Measurements from ENCODE around the gene CUL7. TPM values are rescaled to one million over a fixed set of nuclear protein-coding genes. Genes with fewer than 3 reads are reported as not detected.

Gene CUL7
- total RNA-seq, 4 donors from 2014 or later: 10.9 to 16.6 (median 13.5) TPM

DNA sequence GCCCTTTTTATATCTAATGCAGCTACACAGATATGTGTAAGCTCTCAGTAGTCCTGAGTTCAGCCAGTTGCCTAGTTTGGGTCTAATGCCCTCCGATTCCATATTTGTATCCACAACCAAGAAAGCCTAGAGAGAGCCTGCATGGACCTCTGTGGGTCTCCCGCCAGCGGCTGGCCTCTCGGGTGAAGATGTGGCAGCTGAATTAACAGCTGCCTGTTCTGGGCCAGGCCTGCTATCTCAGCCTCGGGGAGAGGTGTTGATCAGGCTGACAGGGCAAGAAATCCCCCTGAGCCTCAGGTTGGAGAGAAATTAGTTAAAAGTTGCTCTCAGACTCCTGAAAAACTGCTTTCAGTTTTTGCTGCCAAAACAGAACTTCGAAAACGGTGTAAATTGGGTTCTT lies 42.3 kb upstream of the CUL7 start:
- no peak overlapping the region for H3K27ac ChIP-seq
- H3K36me3 ChIP-seq: no peaks in the 10 kb centered on the region
- TF ChIP-seq, protein P1, sequence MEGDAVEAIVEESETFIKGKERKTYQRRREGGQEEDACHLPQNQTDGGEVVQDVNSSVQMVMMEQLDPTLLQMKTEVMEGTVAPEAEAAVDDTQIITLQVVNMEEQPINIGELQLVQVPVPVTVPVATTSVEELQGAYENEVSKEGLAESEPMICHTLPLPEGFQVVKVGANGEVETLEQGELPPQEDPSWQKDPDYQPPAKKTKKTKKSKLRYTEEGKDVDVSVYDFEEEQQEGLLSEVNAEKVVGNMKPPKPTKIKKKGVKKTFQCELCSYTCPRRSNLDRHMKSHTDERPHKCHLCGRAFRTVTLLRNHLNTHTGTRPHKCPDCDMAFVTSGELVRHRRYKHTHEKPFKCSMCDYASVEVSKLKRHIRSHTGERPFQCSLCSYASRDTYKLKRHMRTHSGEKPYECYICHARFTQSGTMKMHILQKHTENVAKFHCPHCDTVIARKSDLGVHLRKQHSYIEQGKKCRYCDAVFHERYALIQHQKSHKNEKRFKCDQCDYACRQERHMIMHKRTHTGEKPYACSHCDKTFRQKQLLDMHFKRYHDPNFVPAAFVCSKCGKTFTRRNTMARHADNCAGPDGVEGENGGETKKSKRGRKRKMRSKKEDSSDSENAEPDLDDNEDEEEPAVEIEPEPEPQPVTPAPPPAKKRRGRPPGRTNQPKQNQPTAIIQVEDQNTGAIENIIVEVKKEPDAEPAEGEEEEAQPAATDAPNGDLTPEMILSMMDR (IDR thresholded peaks at IDR 0.05): no peak
- TF ChIP-seq POLR2AphosphoS5 (IDR thresholded peaks at IDR 0.05): no peak

DNA sequence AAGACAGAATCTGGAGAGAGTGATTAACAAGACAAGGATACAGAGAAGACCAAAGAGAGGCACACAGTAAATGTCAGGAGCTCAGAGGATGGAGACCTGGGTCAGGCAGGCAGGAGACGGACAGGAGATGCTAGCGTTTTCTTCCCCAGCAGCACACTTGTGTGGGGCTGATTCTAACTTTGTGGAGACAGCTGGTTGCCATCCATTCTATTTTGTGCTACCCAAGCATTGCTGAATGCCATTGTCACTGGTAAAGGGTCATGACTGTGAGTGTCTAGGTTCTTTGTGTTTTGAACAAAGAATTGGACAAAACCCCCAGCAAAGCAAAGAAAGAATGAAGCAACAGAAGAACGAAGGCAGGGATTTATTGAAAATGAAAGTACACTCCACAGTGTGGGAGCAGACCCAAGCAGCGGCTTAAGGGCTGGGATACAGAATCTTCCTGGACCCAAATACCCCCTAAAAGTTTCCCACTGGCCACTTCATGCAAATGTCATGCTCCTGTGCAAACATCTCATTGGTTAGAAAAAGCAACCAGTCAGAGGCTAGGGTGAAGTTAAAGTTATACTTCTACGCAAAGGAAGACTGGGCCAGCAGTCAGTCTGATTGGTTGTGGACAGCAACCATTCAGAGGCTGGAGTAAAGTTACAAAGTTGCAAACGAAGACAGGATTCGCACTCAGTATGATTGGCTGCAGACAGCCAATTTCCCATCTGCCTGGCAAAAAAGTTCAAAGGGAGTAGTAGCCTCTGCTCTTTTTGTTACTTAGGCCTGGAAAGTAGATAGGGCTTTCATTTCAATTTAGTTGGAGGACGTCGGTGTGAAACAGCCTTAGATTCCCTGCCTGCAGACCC lies 40.0 kb upstream of the CUL7 start:
- Histone ChIP-seq H3K27me3 (peaks cover 8% of the 10 kb centered on the region), H3K9me3 (no peaks in the 10 kb centered on the region), H3K36me3 (no peaks in the 10 kb centered on the region), H3K4me3 (peak overlapping the region; percentile 40 to 46), H3K27ac (peak overlapping the region; percentile 20 to 75 (median 70)), H3K4me1 (peaks cover 0 to 22% (median 0%) of the 10 kb centered on the region in 3 donors)
- TF ChIP-seq EP300 (IDR thresholded peaks at IDR 0.05): no peak
- TF ChIP-seq, protein P1 (IDR thresholded peaks at IDR 0.05): peak in 1 of 4 experiments; percentile 14
- ATAC-seq: peak; percentile 92
- WGBS, 2 donors (ENCODE audit: low coverage in 1 of 2): 30 to 32% methylated on average over 9 of the region's 9 CpGs

More for the DNA sequence above, 42.3 kb upstream of the CUL7 start:
- WGBS, 2 donors (ENCODE audit: low coverage in 1 of 2): 37% methylated on average over 2 of the region's 7 CpGs; no CpG with 5 or more reads in 1 of the 2 donors
- ATAC-seq: no peak
- Histone ChIP-seq H3K27me3 (peaks cover 8% of the 10 kb centered on the region), H3K4me1 (peaks cover 0 to 22% (median 0%) of the 10 kb centered on the region in 3 donors), H3K9me3 (no peaks in the 10 kb centered on the region), H3K4me3 (no peak overlapping the region)

DNA sequence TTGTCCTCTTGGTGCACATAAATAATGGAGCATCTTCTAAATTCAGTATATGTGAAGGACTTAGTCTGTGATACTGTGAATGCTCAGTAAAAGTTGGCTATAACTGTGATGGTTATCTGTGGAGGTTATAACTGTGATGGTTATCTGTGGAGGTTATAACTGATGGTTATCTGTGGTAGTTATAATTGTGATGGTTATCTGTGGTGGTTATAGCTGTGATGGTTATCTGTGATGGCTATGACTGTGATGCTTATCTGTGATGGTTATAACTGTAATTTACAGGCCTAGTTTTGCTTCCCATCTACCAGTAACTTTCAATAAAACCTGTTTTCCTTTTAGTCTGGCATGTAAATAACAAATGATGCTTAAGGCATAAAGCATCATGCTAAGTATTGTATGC lies 39.0 kb upstream of the CUL7 start:
- no peak for ATAC-seq
- Histone ChIP-seq H3K27me3 (no peaks in the 10 kb centered on the region), H3K4me3 (no peak overlapping the region), H3K36me3 (no peaks in the 10 kb centered on the region), H3K27ac (no peak overlapping the region), H3K4me1 (peaks cover 0 to 22% (median 0%) of the 10 kb centered on the region in 3 donors), H3K9me3 (no peaks in the 10 kb centered on the region)
- TF ChIP-seq POLR2AphosphoS5 (IDR thresholded peaks at IDR 0.05) (no peak), EP300 (IDR thresholded peaks at IDR 0.05) (no peak), POLR2A (IDR thresholded peaks at IDR 0.05) (no peak)
- TF ChIP-seq, protein P1 (IDR thresholded peaks at IDR 0.05): no peak

DNA sequence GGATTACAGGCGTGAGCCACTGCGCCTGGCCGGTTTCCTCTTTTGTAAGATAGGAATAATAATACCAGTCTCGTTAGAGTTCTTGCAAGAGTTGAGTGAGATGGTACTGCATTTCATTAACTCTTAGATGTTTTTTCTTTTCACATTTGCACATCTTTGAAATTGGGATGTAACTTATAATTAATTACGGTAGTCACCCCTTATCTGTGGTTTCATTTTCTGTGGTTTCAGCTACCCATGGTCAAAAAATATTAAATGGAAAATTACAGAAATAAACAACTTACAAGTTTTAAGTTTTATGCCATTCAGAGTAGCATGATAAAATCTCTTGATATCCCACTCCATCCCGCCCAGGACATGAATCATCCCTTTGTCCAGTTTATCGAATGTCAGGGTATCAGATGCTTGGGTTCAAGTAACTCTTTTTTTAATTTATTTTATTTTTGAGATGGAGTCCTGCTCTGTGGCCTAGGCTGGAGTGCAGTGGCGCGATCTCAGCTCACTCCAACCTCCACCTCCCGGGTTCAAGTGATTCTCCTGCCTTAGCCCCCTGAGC lies 37.9 kb upstream of the CUL7 start:
- Histone ChIP-seq H3K4me1 (peaks cover 0 to 19% (median 0%) of the 10 kb centered on the region in 3 donors), H3K27ac (no peak overlapping the region), H3K9me3 (no peaks in the 10 kb centered on the region), H3K36me3 (no peaks in the 10 kb centered on the region), H3K4me3 (no peak overlapping the region), H3K27me3 (no peaks in the 10 kb centered on the region)
- WGBS, 2 donors (ENCODE audit: low coverage in 1 of 2): 85 to 87% methylated on average over 10 of the region's 10 CpGs
- ATAC-seq: no peak
- TF ChIP-seq POLR2AphosphoS5 (IDR thresholded peaks at IDR 0.05) (no peak), POLR2A (IDR thresholded peaks at IDR 0.05) (no peak)

DNA sequence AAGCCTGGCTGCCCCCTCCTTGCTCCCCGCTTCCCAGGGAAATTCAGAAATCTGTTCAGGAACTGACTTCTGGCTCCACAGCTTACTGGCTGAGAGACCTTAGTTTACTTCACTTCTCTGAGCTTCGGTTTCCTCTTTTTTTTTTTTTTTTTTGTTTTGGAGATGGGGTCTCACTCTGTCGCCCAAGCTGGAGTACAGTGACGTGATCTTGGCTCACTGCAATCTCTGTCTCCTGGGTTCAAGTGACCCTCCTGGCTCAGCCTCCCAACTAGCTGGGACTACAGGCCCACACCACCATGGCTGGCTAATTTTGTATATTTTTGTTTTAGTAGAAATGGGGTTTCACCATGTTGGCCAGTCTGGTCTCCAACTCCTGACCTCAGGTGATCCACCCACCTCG lies 37.4 kb upstream of the CUL7 start:
- Histone ChIP-seq H3K27ac (no peak overlapping the region), H3K36me3 (no peaks in the 10 kb centered on the region), H3K27me3 (no peaks in the 10 kb centered on the region), H3K9me3 (no peaks in the 10 kb centered on the region), H3K4me3 (no peak overlapping the region), H3K4me1 (peaks cover 0 to 19% (median 0%) of the 10 kb centered on the region in 3 donors)
- no peak for ATAC-seq
- WGBS, 2 donors (ENCODE audit: low coverage in 1 of 2): 76 to 83% methylated on average over 3 to 5 of the region's 5 CpGs
- TF ChIP-seq POLR2AphosphoS5 (IDR thresholded peaks at IDR 0.05) (no peak), POLR2A (IDR thresholded peaks at IDR 0.05) (no peak), EP300 (IDR thresholded peaks at IDR 0.05) (no peak)
- TF ChIP-seq, protein P1 (IDR thresholded peaks at IDR 0.05): no peak
